ENCODE results near the gene ADAMTS7. TPM values are rescaled to one million over a fixed set of nuclear protein-coding genes. Genes with fewer than 3 reads are reported as not detected.
"Not testable (repeated sequence)": the region's sequence is repeated elsewhere in the genome, so short reads cannot be mapped to it uniquely, and the experiment has no call there.

The ADAMTS7 gene
- total RNA-seq, 1 experiment from 2014 or later: 12.0 TPM

GRCh38 chr15:78847387-78847906, 36.2 kb upstream of the ADAMTS7 start:
- H3K36me3 ChIP-seq (ENCODE audit: control insufficient read depth in 1 of 2, insufficient read depth in 2 of 2, low read length in 2 of 2); H2AFZ ChIP-seq (ENCODE audit: low read depth, low read length, poor library complexity, severe bottlenecking); ATAC-seq; H3K4me1 ChIP-seq (ENCODE audit: control insufficient read depth in 1 of 2, insufficient read depth in 2 of 2, low read length in 2 of 2); H3K4me2 ChIP-seq (ENCODE audit: low read length); BruUV-seq (replicated peaks); POLR2A ChIA-PET; H3K27me3 ChIP-seq (ENCODE audit: insufficient read depth, low read length); intact Hi-C loops (cut with micrococcal nuclease); H3K27ac ChIP-seq (ENCODE audit: low read depth, low read length); H3K9me2 ChIP-seq (ENCODE audit: insufficient read depth); H3K9ac ChIP-seq (ENCODE audit: low read length); H3K4me3 ChIP-seq (replicated peaks in 1 of 2; ENCODE audit: low read depth in 1 of 2, low read length in 2 of 2); RAD21 ChIA-PET (ENCODE audit: low non-redundant PET in 1 of 2, low total read pairs in 2 of 2, uncharacterized antibody in 2 of 2, unreplicated experiment in 2 of 2); H4K20me1 ChIP-seq (ENCODE audit: insufficient read depth); H3K9me3 ChIP-seq (ENCODE audit: control insufficient read depth in 1 of 2, insufficient read depth in 1 of 2, low read depth in 1 of 2, low read length in 2 of 2); DNase-seq (ENCODE audit: low read depth, low spot score); H3K79me2 ChIP-seq (ENCODE audit: insufficient read depth, low read length): not testable (repeated sequence)
- CTCF ChIA-PET: interaction anchor here (1.0 kb wide), 1 partner anchor 36 kb away, joined by 4 read pairs; no protein-coding TSS in a partner anchor

- H3K9me3 ChIP-seq (ENCODE audit: control insufficient read depth in 1 of 2, insufficient read depth in 1 of 2, low read depth in 1 of 2, low read length in 2 of 2); RAD21 ChIA-PET (ENCODE audit: low non-redundant PET in 1 of 2, low total read pairs in 2 of 2, uncharacterized antibody in 2 of 2, unreplicated experiment in 2 of 2); CTCF ChIA-PET; BruUV-seq (replicated peaks); H3K79me2 ChIP-seq (ENCODE audit: insufficient read depth, low read length); POLR2A ChIA-PET; H3K9me2 ChIP-seq (ENCODE audit: insufficient read depth); ATAC-seq; H3K9ac ChIP-seq (ENCODE audit: low read length); DNase-seq (ENCODE audit: low read depth, low spot score); H3K4me2 ChIP-seq (ENCODE audit: low read length); intact Hi-C loops (cut with micrococcal nuclease); H3K4me1 ChIP-seq (ENCODE audit: control insufficient read depth in 1 of 2, insufficient read depth in 2 of 2, low read length in 2 of 2); H3K27me3 ChIP-seq (ENCODE audit: insufficient read depth, low read length); H3K36me3 ChIP-seq (ENCODE audit: control insufficient read depth in 1 of 2, insufficient read depth in 2 of 2, low read length in 2 of 2); H4K20me1 ChIP-seq (ENCODE audit: insufficient read depth); H3K27ac ChIP-seq (ENCODE audit: low read depth, low read length); H3K4me3 ChIP-seq (replicated peaks in 1 of 2; ENCODE audit: low read depth in 1 of 2, low read length in 2 of 2); H2AFZ ChIP-seq (ENCODE audit: low read depth, low read length, poor library complexity, severe bottlenecking): not testable (repeated sequence)
These were observed 35.6 kb upstream of the ADAMTS7 start for GRCh38 chr15:78846906-78847305.

- Histone ChIP-seq H3K4me2 (ENCODE audit: low read length) (no peak overlapping the region), H3K4me3 (replicated peaks in 1 of 2; ENCODE audit: low read depth in 1 of 2, low read length in 2 of 2) (no peak overlapping the region), H3K27ac (ENCODE audit: low read depth, low read length) (no peak overlapping the region), H3K4me1 (ENCODE audit: control insufficient read depth in 1 of 2, insufficient read depth in 2 of 2, low read length in 2 of 2) (no peaks in the 10 kb centered on the region), H3K9me2 (ENCODE audit: insufficient read depth) (no peaks in the 10 kb centered on the region), H3K9me3 (ENCODE audit: control insufficient read depth in 1 of 2, insufficient read depth in 1 of 2, low read depth in 1 of 2, low read length in 2 of 2) (no peaks in the 10 kb centered on the region), H2AFZ (ENCODE audit: low read depth, low read length, poor library complexity, severe bottlenecking) (no peak overlapping the region), H4K20me1 (ENCODE audit: insufficient read depth) (no peaks in the 10 kb centered on the region), H3K79me2 (ENCODE audit: insufficient read depth, low read length) (no peaks in the 10 kb centered on the region), H3K36me3 (ENCODE audit: control insufficient read depth in 1 of 2, insufficient read depth in 2 of 2, low read length in 2 of 2) (no peaks in the 10 kb centered on the region), H3K27me3 (ENCODE audit: insufficient read depth, low read length) (no peaks in the 10 kb centered on the region), H3K9ac (ENCODE audit: low read length) (no peak overlapping the region)
- BruUV-seq (replicated peaks): no TSS peak
- intact Hi-C loops (cut with micrococcal nuclease): no loop called here
- ChIA-PET CTCF (no interaction called here), POLR2A (no interaction called here), RAD21 (ENCODE audit: low non-redundant PET in 1 of 2, low total read pairs in 2 of 2, uncharacterized antibody in 2 of 2, unreplicated experiment in 2 of 2) (no interaction called here)
- DNase-seq (ENCODE audit: low read depth, low spot score) (no peak), ATAC-seq (no peak)
- TF ChIP-seq RAD21 (IDR thresholded peaks at IDR 0.05; ENCODE audit: low read depth) (no peak), CBX3 (IDR thresholded peaks at IDR 0.05; ENCODE audit: low read depth) (no peak), EZH2phosphoT487 (IDR thresholded peaks at IDR 0.05; ENCODE audit: borderline replicate concordance) (no peak), MAX (IDR thresholded peaks at IDR 0.05) (no peak), YY1 (IDR thresholded peaks at IDR 0.05; ENCODE audit: extremely low read depth, insufficient replicate concordance, low read depth, low read length) (no peak), SP1 (IDR thresholded peaks at IDR 0.05; ENCODE audit: low read depth) (no peak), POLR2A (IDR thresholded peaks at IDR 0.05; ENCODE audit: borderline replicate concordance, extremely low read depth, insufficient read depth, insufficient read length) (no peak), FOSL1 (IDR thresholded peaks at IDR 0.05; ENCODE audit: low read depth) (no peak)
These were observed 31.3 kb upstream of the ADAMTS7 start for GRCh38 chr15:78842519-78842918.

Measured in HCT116 (cell line).